Keratinocyte (primary cell): ENCODE results near the gene GNB5. TPM values are rescaled to one million over a fixed set of nuclear protein-coding genes. Genes with fewer than 3 reads are reported as not detected.

Experiments
- DNase-seq: peaks from one replicate; pipeline ENCODE4 v3.0.0-alpha.2; 2011; ENCODE audit warnings: low read depth, missing footprints, low spot score
- FAIRE-seq: peaks from 2 replicates; lab custom pipeline; 2011; peaks lifted over from hg19 to GRCh38; lab: Jason Lieb, UNC
- H2AFZ ChIP-seq: 2 replicates; pipeline ENCODE4 v1.6.0; 2012; ENCODE audit warnings: low read length, control low read depth, inconsistent platforms; ENCODE audit not compliant: control insufficient read depth
- H3K27ac ChIP-seq: 2 replicates; pipeline ENCODE4 v1.5.1; 2011; ENCODE audit warnings: low read length; ENCODE audit not compliant: control insufficient read depth, insufficient read depth
- H3K27me3 ChIP-seq: 3 replicates; pipeline ENCODE4 v1.6.0; 2011; ENCODE audit warnings: low read length; ENCODE audit not compliant: control insufficient read depth, insufficient read depth; ENCODE audit errors: extremely low read depth
- H3K36me3 ChIP-seq, 2 experiments: 2 replicates in 1 of 2; 3 replicates in 1 of 2; pipeline ENCODE4 v1.5.1; 2011; ENCODE audit warnings: low read length in 2 of 2, mild to moderate bottlenecking in 1 of 2; ENCODE audit not compliant: control insufficient read depth in 2 of 2, insufficient read depth in 2 of 2; ENCODE audit errors: extremely low read depth in 1 of 2
- H3K4me1 ChIP-seq: 3 replicates; pipeline ENCODE4 v1.5.1; 2011; ENCODE audit warnings: low read length; ENCODE audit not compliant: control insufficient read depth, insufficient read depth; ENCODE audit errors: extremely low read depth
- H3K4me2 ChIP-seq: 3 replicates; pipeline ENCODE4 v1.6.0; 2011; ENCODE audit warnings: low read depth, low read length; ENCODE audit not compliant: control insufficient read depth, insufficient read depth; ENCODE audit errors: extremely low read depth
- H3K4me3 ChIP-seq, 3 experiments: fragments of 200-600 bp in 1 of 3; sonication (generic) in 1 of 3; 2 replicates in 2 of 3; 3 replicates in 1 of 3; pipeline ENCODE4 v1.5.1; 2011 to 2016; ENCODE audit warnings: low read length in 3 of 3, mild to moderate bottlenecking in 3 of 3, control low read depth in 2 of 3, inconsistent platforms in 1 of 3, low read depth in 1 of 3, mixed read lengths in 1 of 3, mixed run types in 1 of 3, moderate library complexity in 1 of 3; ENCODE audit not compliant: control insufficient read depth in 2 of 3, insufficient read depth in 2 of 3; ENCODE audit errors: extremely low read depth in 1 of 3
- H3K79me2 ChIP-seq: 2 replicates; pipeline ENCODE4 v1.6.0; 2012; ENCODE audit warnings: low read length; ENCODE audit not compliant: control insufficient read depth, insufficient read depth
- H3K9ac ChIP-seq: 3 replicates; pipeline ENCODE4 v1.6.0; 2011; ENCODE audit warnings: low read length; ENCODE audit not compliant: control insufficient read depth, insufficient read depth; ENCODE audit errors: extremely low read depth
- H3K9me1 ChIP-seq: 3 replicates; pipeline ENCODE4 v1.6.0; 2011; ENCODE audit warnings: low read length; ENCODE audit not compliant: control insufficient read depth, insufficient read depth; ENCODE audit errors: extremely low read depth
- H3K9me3 ChIP-seq: 2 replicates; pipeline ENCODE4 v1.5.1; 2012; ENCODE audit warnings: low read depth, low read length; ENCODE audit not compliant: control insufficient read depth
- H4K20me1 ChIP-seq: 3 replicates; pipeline ENCODE4 v1.6.0; 2011; ENCODE audit warnings: low read length; ENCODE audit not compliant: control insufficient read depth, insufficient read depth; ENCODE audit errors: extremely low read depth
- EZH2 ChIP-seq: IDR thresholded peaks from one replicate; pipeline ENCODE4 v1.6.1; 2012; ENCODE audit warnings: inconsistent platforms, mild to moderate bottlenecking, low read length, moderate library complexity
- dilution Hi-C: fragments of 300-500 bp; cut with MboI; formaldehyde crosslinking; loops from one replicate; pipeline ENCODE4 v1.7.0; 2020; ENCODE audit warnings: low sequenced_read_pairs; ENCODE audit not compliant: extremely low pct_ligation_motif_present
- polyA plus RNA-seq, 5 experiments: library from polyadenylated mRNA; depleted of rRNA in 3 of 5; stranded (reverse) in 3 of 5; stranded (forward) in 1 of 5; unstranded in 1 of 5; fragments of >200 nt; gene quantifications; 1 replicate in 1 of 5; 2 replicates in 3 of 5; 3 replicates in 1 of 5; pipeline versions ENCODE4 v1.2.1 to v1.2.3, GENCODE V29; 2011 to 2012; ENCODE audit warnings: missing spikeins in 2 of 5, low read depth in 1 of 5, low replicate concordance in 1 of 5
- TF ChIP-seq, protein P1 (sequence below), 3 experiments: IDR thresholded peaks in 1 of 3; conservative IDR thresholded peaks in 1 of 3; optimal IDR thresholded peaks in 1 of 3; 2 replicates in 2 of 3; 3 replicates in 1 of 3; pipeline versions ENCODE3 to v1.5.1; 2011; ENCODE audit warnings: low read length in 3 of 3, mild to moderate bottlenecking in 3 of 3, moderate library complexity in 2 of 3, control low read depth in 1 of 3, inconsistent platforms in 1 of 3; ENCODE audit not compliant: insufficient read depth in 2 of 3; ENCODE audit errors: extremely low read depth in 1 of 3

The GNB5 gene
- polyA plus RNA-seq, 1 donor (not counting 4 experiments of a cell fraction or from before 2014, with no cell fraction given) = 25.8 TPM

GRCh38 chr15:52161406-52161966, 29.7 kb downstream of the GNB5 start:
- DNase-seq (no peak), FAIRE-seq (no peak)
- no peaks in the 10 kb centered on the region for H3K79me2 ChIP-seq
- no peaks in the 10 kb centered on the region for H3K4me1 ChIP-seq
- H3K27me3 ChIP-seq = no peaks in the 10 kb centered on the region
- no peak overlapping the region for H2AFZ ChIP-seq
- H3K4me2 ChIP-seq = no peak overlapping the region
- H3K9me3 ChIP-seq = no peaks in the 10 kb centered on the region
- TF ChIP-seq, protein P1, sequence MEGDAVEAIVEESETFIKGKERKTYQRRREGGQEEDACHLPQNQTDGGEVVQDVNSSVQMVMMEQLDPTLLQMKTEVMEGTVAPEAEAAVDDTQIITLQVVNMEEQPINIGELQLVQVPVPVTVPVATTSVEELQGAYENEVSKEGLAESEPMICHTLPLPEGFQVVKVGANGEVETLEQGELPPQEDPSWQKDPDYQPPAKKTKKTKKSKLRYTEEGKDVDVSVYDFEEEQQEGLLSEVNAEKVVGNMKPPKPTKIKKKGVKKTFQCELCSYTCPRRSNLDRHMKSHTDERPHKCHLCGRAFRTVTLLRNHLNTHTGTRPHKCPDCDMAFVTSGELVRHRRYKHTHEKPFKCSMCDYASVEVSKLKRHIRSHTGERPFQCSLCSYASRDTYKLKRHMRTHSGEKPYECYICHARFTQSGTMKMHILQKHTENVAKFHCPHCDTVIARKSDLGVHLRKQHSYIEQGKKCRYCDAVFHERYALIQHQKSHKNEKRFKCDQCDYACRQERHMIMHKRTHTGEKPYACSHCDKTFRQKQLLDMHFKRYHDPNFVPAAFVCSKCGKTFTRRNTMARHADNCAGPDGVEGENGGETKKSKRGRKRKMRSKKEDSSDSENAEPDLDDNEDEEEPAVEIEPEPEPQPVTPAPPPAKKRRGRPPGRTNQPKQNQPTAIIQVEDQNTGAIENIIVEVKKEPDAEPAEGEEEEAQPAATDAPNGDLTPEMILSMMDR (optimal IDR thresholded peaks at IDR 0.05 in 1 of 3, IDR thresholded peaks at IDR 0.05 in 1 of 3, conservative IDR thresholded peaks at IDR 0.05 in 1 of 3; ENCODE audit: extremely low read depth in 1 of 3, insufficient read depth in 2 of 3, low read length in 3 of 3) = no peak
- TF ChIP-seq EZH2 = no peak
- no peaks in the 10 kb centered on the region for H3K9me1 ChIP-seq
- dilution Hi-C loops = no loop called here
- H3K4me3 ChIP-seq = no peak overlapping the region
- peaks cover 4 to 8% of the 10 kb centered on the region in 2 experiments for H3K36me3 ChIP-seq
- H3K27ac ChIP-seq = no peak overlapping the region
- H4K20me1 ChIP-seq = no peaks in the 10 kb centered on the region
- no peak overlapping the region for H3K9ac ChIP-seq

DNA sequence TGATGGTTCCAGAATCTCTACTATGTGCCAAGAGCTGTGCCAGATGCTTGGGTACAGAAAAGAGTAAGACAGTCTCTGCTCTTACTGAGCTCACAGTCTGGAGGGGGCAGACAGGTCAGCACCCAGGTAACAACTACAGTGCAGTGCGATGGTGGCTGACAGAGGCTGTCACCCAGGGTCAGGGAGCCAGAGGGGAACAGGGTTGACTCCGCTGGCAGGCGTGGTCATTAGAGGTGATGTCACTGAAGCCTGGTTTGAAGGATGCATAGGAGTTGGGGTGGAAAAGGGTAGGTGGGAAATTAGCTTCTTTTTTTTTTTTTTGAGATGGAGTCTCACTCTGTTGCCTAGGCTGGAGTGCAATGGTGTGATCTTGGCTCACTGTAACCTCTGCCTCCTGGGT, 31.5 kb downstream of the GNB5 start:
- dilution Hi-C loops = no loop called here
- no peaks in the 10 kb centered on the region for H3K9me1 ChIP-seq
- H2AFZ ChIP-seq = no peak overlapping the region
- no peak overlapping the region for H3K27ac ChIP-seq
- no peak for DNase-seq
- peaks cover 4 to 10% of the 10 kb centered on the region in 2 experiments for H3K36me3 ChIP-seq
- no peaks in the 10 kb centered on the region for H3K9me3 ChIP-seq
- H3K4me3 ChIP-seq = no peak overlapping the region
- TF ChIP-seq EZH2 = no peak
- TF ChIP-seq, protein P1 (optimal IDR thresholded peaks at IDR 0.05 in 1 of 3, IDR thresholded peaks at IDR 0.05 in 1 of 3, conservative IDR thresholded peaks at IDR 0.05 in 1 of 3; ENCODE audit: extremely low read depth in 1 of 3, insufficient read depth in 2 of 3, low read length in 3 of 3) = no peak
- H3K4me1 ChIP-seq = no peaks in the 10 kb centered on the region
- no peak overlapping the region for H3K9ac ChIP-seq
- FAIRE-seq = no peak
- H4K20me1 ChIP-seq = no peaks in the 10 kb centered on the region
- H3K79me2 ChIP-seq = no peaks in the 10 kb centered on the region
- H3K4me2 ChIP-seq = no peak overlapping the region
- no peaks in the 10 kb centered on the region for H3K27me3 ChIP-seq
